Measurements from ENCODE around the gene PEPD.

DNA sequence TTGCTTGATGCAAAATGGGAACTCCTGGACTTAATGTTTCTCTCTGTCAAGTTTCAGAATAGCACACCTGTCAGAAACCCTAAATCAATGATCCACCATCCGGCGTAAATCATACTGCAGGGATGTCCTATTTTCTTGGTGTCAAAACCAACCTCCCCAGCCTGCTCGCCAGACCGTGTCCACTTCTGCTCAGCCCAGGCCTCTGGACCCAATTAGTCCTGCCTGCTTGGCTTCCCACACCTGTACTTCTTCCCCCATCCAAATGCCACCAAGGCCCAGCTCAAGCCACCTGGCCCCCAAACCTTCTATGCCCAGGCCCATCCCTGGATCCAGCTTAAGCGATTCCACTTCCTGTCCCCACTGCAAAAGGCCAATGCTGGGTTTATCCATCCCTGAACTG, 25.1 kb upstream of the PEPD start:
- TF ChIP-seq, protein P1, sequence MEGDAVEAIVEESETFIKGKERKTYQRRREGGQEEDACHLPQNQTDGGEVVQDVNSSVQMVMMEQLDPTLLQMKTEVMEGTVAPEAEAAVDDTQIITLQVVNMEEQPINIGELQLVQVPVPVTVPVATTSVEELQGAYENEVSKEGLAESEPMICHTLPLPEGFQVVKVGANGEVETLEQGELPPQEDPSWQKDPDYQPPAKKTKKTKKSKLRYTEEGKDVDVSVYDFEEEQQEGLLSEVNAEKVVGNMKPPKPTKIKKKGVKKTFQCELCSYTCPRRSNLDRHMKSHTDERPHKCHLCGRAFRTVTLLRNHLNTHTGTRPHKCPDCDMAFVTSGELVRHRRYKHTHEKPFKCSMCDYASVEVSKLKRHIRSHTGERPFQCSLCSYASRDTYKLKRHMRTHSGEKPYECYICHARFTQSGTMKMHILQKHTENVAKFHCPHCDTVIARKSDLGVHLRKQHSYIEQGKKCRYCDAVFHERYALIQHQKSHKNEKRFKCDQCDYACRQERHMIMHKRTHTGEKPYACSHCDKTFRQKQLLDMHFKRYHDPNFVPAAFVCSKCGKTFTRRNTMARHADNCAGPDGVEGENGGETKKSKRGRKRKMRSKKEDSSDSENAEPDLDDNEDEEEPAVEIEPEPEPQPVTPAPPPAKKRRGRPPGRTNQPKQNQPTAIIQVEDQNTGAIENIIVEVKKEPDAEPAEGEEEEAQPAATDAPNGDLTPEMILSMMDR (IDR thresholded peaks at IDR 0.05) = no peak
- TF ChIP-seq POLR2A (IDR thresholded peaks at IDR 0.05) = no peak

Measured in transverse colon (tissue), 3 donors.